Breast epithelium (tissue), 3 donors: ENCODE results near the gene PMEPA1. TPM values are rescaled to one million over a fixed set of nuclear protein-coding genes. Genes with fewer than 3 reads are reported as not detected.

Source experiments
- total RNA-seq, 3 donors: library from RNA; depleted of rRNA; stranded (reverse); fragments of >200 nt; gene quantifications; one replicate each; pipeline ENCODE4 v1.1.0, GENCODE V29; 2016

PMEPA1 gene
- total RNA-seq, 3 donors from 2014 or later: 9.2 to 13.2 (median 13.1) TPM

Other genes starting within 250 kb of the PMEPA1 start
- not detected for gene CTCFL, start 184.9 kb downstream of the PMEPA1 start, total RNA-seq
- 100 to 1,000 TPM in 1 of 3 donors, 10 to 100 TPM in 2; 27.2 to 252 (median 29.3) TPM for gene PCK1, start 148.9 kb downstream of the PMEPA1 start, total RNA-seq
- 1 to 10 TPM in 1 of 3 donors, under 1 TPM in 1, not detected in 1; 0.73 to 2.4 TPM for gene ZBP1, start 89.6 kb downstream of the PMEPA1 start, total RNA-seq